EL (cell line): ENCODE results near the gene PTPRT.
"Not testable (repeated sequence)": the region's sequence is repeated elsewhere in the genome, so short reads cannot be mapped to it uniquely, and the experiment has no call there.

Source experiments
- DNase-seq: peaks from one replicate; pipeline ENCODE4 v3.0.0-alpha.2; 2016

Gene PTPRT

GRCh38 chr20:42901689-42902440 lies 287.8 kb downstream of the PTPRT start:
- no peak for DNase-seq

GRCh38 chr20:42900764-42901163 lies 288.9 kb downstream of the PTPRT start:
- not testable (repeated sequence) for DNase-seq

GRCh38 chr20:42895020-42895419 lies 294.7 kb downstream of the PTPRT start:
- no peak for DNase-seq

- no peak for DNase-seq
These were observed 295.2 kb downstream of the PTPRT start for GRCh38 chr20:42894483-42894882.

GRCh38 chr20:42889517-42889916 lies 300.2 kb downstream of the PTPRT start:
- no peak for DNase-seq

- DNase-seq: no peak
These were observed 302.4 kb downstream of the PTPRT start for GRCh38 chr20:42887281-42887680.

GRCh38 chr20:42886801-42887200 lies 302.9 kb downstream of the PTPRT start:
- no peak for DNase-seq

- DNase-seq: no peak
These were observed 303.7 kb downstream of the PTPRT start for GRCh38 chr20:42886046-42886445.

GRCh38 chr20:42875581-42875980 lies 314.1 kb downstream of the PTPRT start:
- no peak for DNase-seq

- DNase-seq: no peak
These were observed 316.4 kb downstream of the PTPRT start for GRCh38 chr20:42873259-42873658.

GRCh38 chr20:42864116-42864515 lies 325.6 kb downstream of the PTPRT start:
- no peak for DNase-seq

- no peak for DNase-seq
These were observed 327.3 kb downstream of the PTPRT start for GRCh38 chr20:42862446-42862845.

- no peak for DNase-seq
These were observed 332.3 kb downstream of the PTPRT start for GRCh38 chr20:42857446-42857845.

GRCh38 chr20:42855896-42856295 lies 333.8 kb downstream of the PTPRT start:
- no peak for DNase-seq

GRCh38 chr20:42852691-42853090 lies 337.0 kb downstream of the PTPRT start:
- no peak for DNase-seq

- DNase-seq: no peak
These were observed 342.8 kb downstream of the PTPRT start for GRCh38 chr20:42846784-42847490.

GRCh38 chr20:42844751-42845150 lies 345.0 kb downstream of the PTPRT start:
- DNase-seq: no peak

- DNase-seq: no peak
These were observed 352.2 kb downstream of the PTPRT start for GRCh38 chr20:42837456-42837855.

- DNase-seq: no peak
These were observed 353.4 kb downstream of the PTPRT start for GRCh38 chr20:42836339-42836738.

GRCh38 chr20:42807876-42808275 lies 381.8 kb downstream of the PTPRT start:
- no peak for DNase-seq

- no peak for DNase-seq
These were observed 394.5 kb downstream of the PTPRT start for GRCh38 chr20:42795111-42795695.

GRCh38 chr20:42792052-42792451 lies 397.7 kb downstream of the PTPRT start:
- DNase-seq: no peak

GRCh38 chr20:42790111-42790510 lies 399.6 kb downstream of the PTPRT start:
- no peak for DNase-seq

GRCh38 chr20:42788707-42789106 lies 401.0 kb downstream of the PTPRT start:
- no peak for DNase-seq
